NB4 (cell line): Measurements from ENCODE around the gene KIT.

Experiments used
- DNase-seq: peaks from one replicate; pipeline ENCODE4 v3.0.0; 2010; ENCODE audit warnings: low read depth
- H3K4me3 ChIP-seq: one replicate; pipeline ENCODE4 v1.5.1; 2011; ENCODE audit warnings: mild to moderate bottlenecking, low read depth, low read length, moderate library complexity
- CTCF ChIP-seq: IDR thresholded peaks from one replicate; pipeline ENCODE4 v1.5.1; 2012; ENCODE audit warnings: low read depth, low read length
- MAX ChIP-seq: IDR thresholded peaks from 2 replicates; pipeline ENCODE4 v1.6.1; 2011; ENCODE audit warnings: low read depth, low read length
- MYC ChIP-seq: IDR thresholded peaks from 2 replicates; pipeline ENCODE4 v1.6.1; 2011; ENCODE audit warnings: low read depth, low read length
- POLR2A ChIP-seq: IDR thresholded peaks from 2 replicates; pipeline ENCODE4 v1.6.1; 2011; ENCODE audit warnings: mild to moderate bottlenecking; ENCODE audit not compliant: insufficient read length; ENCODE audit errors: extremely low read depth

KIT gene

GRCh38 chr4:54675721-54676461 is 18.1 kb downstream of the KIT start:
- H3K4me3 ChIP-seq = no peak overlapping the region
- DNase-seq = no peak
- TF ChIP-seq MAX (no peak), MYC (no peak), CTCF (no peak), POLR2A (no peak)

GRCh38 chr4:54676658-54677057 is 18.9 kb downstream of the KIT start:
- no peak for DNase-seq
- no peak overlapping the region for H3K4me3 ChIP-seq
- TF ChIP-seq POLR2A (no peak), CTCF (no peak), MYC (no peak), MAX (no peak)

GRCh38 chr4:54677416-54677815 is 19.7 kb downstream of the KIT start:
- no peak overlapping the region for H3K4me3 ChIP-seq
- no peak for TF ChIP-seq MYC
- TF ChIP-seq CTCF = no peak
- TF ChIP-seq POLR2A = no peak
- TF ChIP-seq MAX = no peak
- no peak for DNase-seq

GRCh38 chr4:54677853-54678650 is 20.3 kb downstream of the KIT start:
- DNase-seq = no peak
- no peak overlapping the region for H3K4me3 ChIP-seq
- TF ChIP-seq CTCF (no peak), MAX (no peak), POLR2A (no peak), MYC (no peak)

- TF ChIP-seq POLR2A (no peak), CTCF (no peak), MYC (no peak), MAX (no peak)
- no peak overlapping the region for H3K4me3 ChIP-seq
- no peak for DNase-seq
Measured at GRCh38 chr4:54678826-54679225, 21.1 kb downstream of the KIT start.
